ENCODE data around the gene SORL1.

DNA sequence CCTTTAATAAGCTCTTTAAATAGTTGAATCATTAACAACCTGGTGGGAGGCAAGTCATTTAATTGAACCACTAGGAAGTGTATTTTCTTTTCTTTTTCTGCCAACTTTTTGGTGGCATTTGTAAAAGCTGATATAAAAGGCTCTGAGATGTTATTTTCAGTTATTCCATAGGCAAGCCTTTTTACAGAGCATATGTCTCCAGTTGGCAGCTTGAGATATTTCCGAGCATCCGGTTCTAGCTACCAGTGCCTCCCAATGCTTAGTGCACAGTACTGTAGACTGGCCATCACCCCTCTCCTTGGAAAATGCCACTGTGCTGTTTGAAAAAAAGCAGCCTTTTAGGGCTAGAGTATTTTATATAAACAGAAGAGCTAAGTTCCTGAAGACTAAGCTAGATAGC lies 179.3 kb downstream of the SORL1 start:
- no peak for TF ChIP-seq RXRA (IDR thresholded peaks at IDR 0.05; ENCODE audit: insufficient read depth, low read depth, low read length)
- no peak for TF ChIP-seq POLR2A (IDR thresholded peaks at IDR 0.05; ENCODE audit: control extremely low read depth in 1 of 2, low read depth in 2 of 2, low read length in 2 of 2)
- TF ChIP-seq CBX8 (IDR thresholded peaks at IDR 0.05; ENCODE audit: borderline replicate concordance, low read depth, low read length): no peak
- TF ChIP-seq, protein P1, sequence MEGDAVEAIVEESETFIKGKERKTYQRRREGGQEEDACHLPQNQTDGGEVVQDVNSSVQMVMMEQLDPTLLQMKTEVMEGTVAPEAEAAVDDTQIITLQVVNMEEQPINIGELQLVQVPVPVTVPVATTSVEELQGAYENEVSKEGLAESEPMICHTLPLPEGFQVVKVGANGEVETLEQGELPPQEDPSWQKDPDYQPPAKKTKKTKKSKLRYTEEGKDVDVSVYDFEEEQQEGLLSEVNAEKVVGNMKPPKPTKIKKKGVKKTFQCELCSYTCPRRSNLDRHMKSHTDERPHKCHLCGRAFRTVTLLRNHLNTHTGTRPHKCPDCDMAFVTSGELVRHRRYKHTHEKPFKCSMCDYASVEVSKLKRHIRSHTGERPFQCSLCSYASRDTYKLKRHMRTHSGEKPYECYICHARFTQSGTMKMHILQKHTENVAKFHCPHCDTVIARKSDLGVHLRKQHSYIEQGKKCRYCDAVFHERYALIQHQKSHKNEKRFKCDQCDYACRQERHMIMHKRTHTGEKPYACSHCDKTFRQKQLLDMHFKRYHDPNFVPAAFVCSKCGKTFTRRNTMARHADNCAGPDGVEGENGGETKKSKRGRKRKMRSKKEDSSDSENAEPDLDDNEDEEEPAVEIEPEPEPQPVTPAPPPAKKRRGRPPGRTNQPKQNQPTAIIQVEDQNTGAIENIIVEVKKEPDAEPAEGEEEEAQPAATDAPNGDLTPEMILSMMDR (IDR thresholded peaks at IDR 0.05; ENCODE audit: control extremely low read depth in 1 of 3, insufficient read depth in 1 of 3, low read depth in 1 of 3, low read length in 3 of 3): no peak
- TF ChIP-seq CHD1 (IDR thresholded peaks at IDR 0.05; ENCODE audit: low read depth, low read length): no peak
- no peak for TF ChIP-seq SIRT6 (IDR thresholded peaks at IDR 0.05; ENCODE audit: low read length)
- TF ChIP-seq EP300 (IDR thresholded peaks at IDR 0.05; ENCODE audit: borderline replicate concordance in 1 of 2, low read depth in 2 of 2, low read length in 2 of 2): no peak
- TF ChIP-seq BACH1 (IDR thresholded peaks at IDR 0.05; ENCODE audit: low read length): no peak
- TF ChIP-seq CEBPB (IDR thresholded peaks at IDR 0.05; ENCODE audit: low read depth, low read length): no peak
- TF ChIP-seq SRF (IDR thresholded peaks at IDR 0.05; ENCODE audit: low read depth, low read length): no peak
- TF ChIP-seq, protein P2, sequence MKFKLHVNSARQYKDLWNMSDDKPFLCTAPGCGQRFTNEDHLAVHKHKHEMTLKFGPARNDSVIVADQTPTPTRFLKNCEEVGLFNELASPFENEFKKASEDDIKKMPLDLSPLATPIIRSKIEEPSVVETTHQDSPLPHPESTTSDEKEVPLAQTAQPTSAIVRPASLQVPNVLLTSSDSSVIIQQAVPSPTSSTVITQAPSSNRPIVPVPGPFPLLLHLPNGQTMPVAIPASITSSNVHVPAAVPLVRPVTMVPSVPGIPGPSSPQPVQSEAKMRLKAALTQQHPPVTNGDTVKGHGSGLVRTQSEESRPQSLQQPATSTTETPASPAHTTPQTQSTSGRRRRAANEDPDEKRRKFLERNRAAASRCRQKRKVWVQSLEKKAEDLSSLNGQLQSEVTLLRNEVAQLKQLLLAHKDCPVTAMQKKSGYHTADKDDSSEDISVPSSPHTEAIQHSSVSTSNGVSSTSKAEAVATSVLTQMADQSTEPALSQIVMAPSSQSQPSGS (IDR thresholded peaks at IDR 0.05; ENCODE audit: low read length): no peak
- no peak for TF ChIP-seq SIX5 (IDR thresholded peaks at IDR 0.05; ENCODE audit: low read depth, low read length)
- TF ChIP-seq GTF2F1 (IDR thresholded peaks at IDR 0.05; ENCODE audit: borderline replicate concordance, low read depth, low read length): no peak

All from H1 (cell line).